H9 (cell line): ENCODE results near the gene ACOXL. TPM values are rescaled to one million over a fixed set of nuclear protein-coding genes. Genes with fewer than 3 reads are reported as not detected.

Experiments
- DNase-seq: peaks from one replicate; pipeline ENCODE4 v3.0.0-alpha.2; 2017
- H2AFZ ChIP-seq: one replicate; pipeline ENCODE4 v1.6.1; 2013; ENCODE audit warnings: mild to moderate bottlenecking, low read length, control low read depth, moderate library complexity
- H2AK5ac ChIP-seq: 2 replicates; pipeline ENCODE4 v1.6.1; 2013; ENCODE audit warnings: low read length, control low read depth, mixed read lengths; ENCODE audit not compliant: insufficient read length
- H2BK120ac ChIP-seq: one replicate; pipeline ENCODE4 v1.6.1; 2013; ENCODE audit warnings: low read depth, mild to moderate bottlenecking, low read length, control low read depth, inconsistent platforms; ENCODE audit not compliant: poor library complexity, severe bottlenecking
- H2BK12ac ChIP-seq: 2 replicates; pipeline ENCODE4 v1.6.1; 2013; ENCODE audit warnings: low read length, control low read depth, mixed read lengths, low read depth; ENCODE audit not compliant: insufficient read length
- H2BK15ac ChIP-seq: 2 replicates; pipeline ENCODE4 v1.6.1; 2013; ENCODE audit warnings: low read depth, low read length, control low read depth
- H2BK20ac ChIP-seq: one replicate; pipeline ENCODE4 v1.6.1; 2013; ENCODE audit warnings: low read depth, mild to moderate bottlenecking, low read length, control low read depth, inconsistent platforms; ENCODE audit not compliant: poor library complexity, severe bottlenecking
- H2BK5ac ChIP-seq: 2 replicates; pipeline ENCODE4 v1.6.1; 2013; ENCODE audit warnings: low read length, control low read depth, mixed read lengths; ENCODE audit not compliant: insufficient read length
- H3K14ac ChIP-seq: 2 replicates; pipeline ENCODE4 v1.6.1; 2013; ENCODE audit warnings: low read length, control low read depth; ENCODE audit not compliant: insufficient read depth
- H3K18ac ChIP-seq: 2 replicates; pipeline ENCODE4 v1.6.1; 2013; ENCODE audit warnings: low read depth, mild to moderate bottlenecking, mixed read lengths, low read length, control low read depth; ENCODE audit not compliant: insufficient read length
- H3K23ac ChIP-seq: 2 replicates; pipeline ENCODE4 v1.6.1; 2013; ENCODE audit warnings: low read length, control low read depth, mixed read lengths, low read depth; ENCODE audit not compliant: insufficient read length
- H3K23me2 ChIP-seq: 2 replicates; pipeline ENCODE4 v1.6.1; 2013; ENCODE audit warnings: low read depth, mild to moderate bottlenecking, mixed read lengths, low read length, control low read depth; ENCODE audit not compliant: insufficient read length, poor library complexity, severe bottlenecking
- H3K27ac ChIP-seq: 2 replicates; pipeline ENCODE4 v1.5.1; 2013; ENCODE audit warnings: low read length, control low read depth, mixed read lengths, low read depth; ENCODE audit not compliant: insufficient read length
- H3K27me3 ChIP-seq: 2 replicates; pipeline ENCODE4 v1.6.1; 2013; ENCODE audit warnings: low read length, control low read depth, inconsistent platforms; ENCODE audit not compliant: insufficient read depth
- H3K4ac ChIP-seq: 2 replicates; pipeline ENCODE4 v1.6.1; 2013; ENCODE audit warnings: low read depth, mild to moderate bottlenecking, control low read depth, inconsistent platforms, low read length, moderate library complexity
- H3K4me1 ChIP-seq: 2 replicates; pipeline ENCODE4 v1.6.1; 2013; ENCODE audit warnings: low read length, control low read depth, inconsistent platforms; ENCODE audit not compliant: insufficient read depth
- H3K4me2 ChIP-seq: 2 replicates; pipeline ENCODE4 v1.6.1; 2013; ENCODE audit warnings: low read length, control low read depth, mixed read lengths; ENCODE audit not compliant: insufficient read length, insufficient read depth
- H3K56ac ChIP-seq: 2 replicates; pipeline ENCODE4 v1.6.1; 2013; ENCODE audit warnings: low read depth, mild to moderate bottlenecking, mixed read lengths, low read length, control low read depth; ENCODE audit not compliant: insufficient read length
- H3K79me1 ChIP-seq: 2 replicates; pipeline ENCODE4 v1.6.1; 2013; ENCODE audit warnings: low read depth, mild to moderate bottlenecking, moderate library complexity, low read length, control low read depth, inconsistent platforms; ENCODE audit not compliant: insufficient read depth, poor library complexity, severe bottlenecking
- H3K79me2 ChIP-seq: 2 replicates; pipeline ENCODE4 v1.6.1; 2013; ENCODE audit warnings: low read length, control low read depth, inconsistent platforms; ENCODE audit not compliant: insufficient read depth
- H3K9ac ChIP-seq: 2 replicates; pipeline ENCODE4 v1.6.1; 2013; ENCODE audit warnings: low read length, control low read depth, mixed read lengths; ENCODE audit not compliant: insufficient read length; ENCODE audit errors: extremely low read depth
- H3K9me3 ChIP-seq: one replicate; pipeline ENCODE4 v1.6.1; 2013; ENCODE audit warnings: low read depth, low read length, inconsistent platforms; ENCODE audit not compliant: control insufficient read depth
- H3T11ph ChIP-seq: one replicate; pipeline ENCODE4 v1.6.1; 2013; ENCODE audit warnings: mild to moderate bottlenecking, low read length, control low read depth, inconsistent platforms
- H4K20me1 ChIP-seq: one replicate; pipeline ENCODE4 v1.6.1; 2013; ENCODE audit not compliant: control insufficient read depth, insufficient read length, insufficient read depth
- H4K5ac ChIP-seq: 2 replicates; pipeline ENCODE4 v1.6.1; 2013; ENCODE audit warnings: low read depth, mild to moderate bottlenecking, mixed read lengths, low read length, control low read depth; ENCODE audit not compliant: insufficient read length
- H4K8ac ChIP-seq: replicated peaks from 2 replicates; pipeline ENCODE4 v1.6.1; 2013; ENCODE audit warnings: low read length, control low read depth, mixed read lengths, low read depth; ENCODE audit not compliant: insufficient read length
- H4K91ac ChIP-seq: 2 replicates; pipeline ENCODE4 v1.6.1; 2013; ENCODE audit warnings: low read depth, mild to moderate bottlenecking, moderate library complexity, mixed read lengths, low read length, control low read depth; ENCODE audit not compliant: insufficient read length
- H3K27ac Mint-ChIP-seq, 3 experiments: 2 replicates in 2 of 3; 3 replicates in 1 of 3; pipeline ENCODE4 v1.8.0; 2020 to 2021; ENCODE audit warnings: mixed read lengths in 3 of 3, mild to moderate bottlenecking in 1 of 3, moderate library complexity in 1 of 3
- H3K27me3 Mint-ChIP-seq: 2 replicates; pipeline ENCODE4 v1.8.0; 2021; ENCODE audit warnings: low read depth, mild to moderate bottlenecking, moderate library complexity, mixed read lengths
- H3K36me3 Mint-ChIP-seq, 3 experiments: 2 replicates in 2 of 3; 3 replicates in 1 of 3; pipeline ENCODE4 v1.8.0; 2020 to 2021; ENCODE audit warnings: low read depth in 3 of 3, mixed read lengths in 3 of 3; ENCODE audit not compliant: insufficient read depth in 1 of 3
- H3K4me1 Mint-ChIP-seq, 2 experiments: 2 replicates each; pipeline ENCODE4 v1.8.0; 2020; ENCODE audit warnings: mixed read lengths in 2 of 2
- H3K4me3 Mint-ChIP-seq, 2 experiments: 2 replicates in 1 of 2; 3 replicates in 1 of 2; pipeline ENCODE4 v1.8.0; 2020 to 2021; ENCODE audit warnings: mild to moderate bottlenecking in 2 of 2, mixed read lengths in 2 of 2, moderate library complexity in 1 of 2
- H3K9me3 Mint-ChIP-seq, 2 experiments: 2 replicates in 1 of 2; 3 replicates in 1 of 2; pipeline ENCODE4 v1.8.0; 2020; ENCODE audit warnings: mild to moderate bottlenecking in 2 of 2, mixed read lengths in 2 of 2, moderate library complexity in 1 of 2
- CTCF ChIP-seq: fragments of 200-600 bp; sonication (generic); conservative IDR thresholded peaks from 3 replicates; pipeline ENCODE4 v1.8.0; 2021; ENCODE audit warnings: antibody characterized with exemption, mild to moderate bottlenecking
- WGBS: extraction: QIAGEN DNeasy Blood & Tissue Kit; methylation state at CpG from one replicate; pipeline ENCODE4 v1.1.7; 2013; ENCODE audit warnings: missing lambda C conversion rate, low lambda C conversion rate, mixed read lengths; ENCODE audit not compliant: insufficient read length; ENCODE audit errors: extremely low coverage; 5-methylcytosine and 5-hydroxymethylcytosine counted together
- total RNA-seq: library from RNA; stranded (reverse); gene quantifications from 2 replicates; pipeline ENCODE4 v1.2.1, GENCODE V29; 2021

The ACOXL gene
- total RNA-seq, 1 experiment from 2014 or later = 37.6 TPM

DNA sequence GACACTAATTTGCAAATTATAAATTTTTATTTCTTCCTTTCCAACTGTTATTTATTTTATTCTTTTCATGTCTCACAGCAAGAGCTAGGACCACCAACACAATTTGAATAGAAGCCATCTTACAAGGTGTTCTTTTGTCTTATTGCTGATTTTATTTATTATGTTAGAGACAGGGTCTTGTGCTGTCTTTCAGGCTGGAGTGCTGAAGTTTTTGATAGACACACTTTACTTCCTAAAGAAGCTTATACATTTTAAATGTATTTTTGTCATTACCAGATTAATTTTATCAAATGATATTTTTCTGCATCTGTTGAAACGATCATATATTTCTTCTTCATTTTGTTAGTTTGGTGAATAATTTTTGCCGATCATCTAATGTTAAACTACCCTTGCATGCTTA, 258.1 kb downstream of the ACOXL start:
- peaks cover 8 to 10% of the 10 kb centered on the region in 2 experiments for H3K4me1 Mint-ChIP-seq
- H3K23me2 ChIP-seq = no peaks in the 10 kb centered on the region

More for the DNA sequence above, 258.1 kb downstream of the ACOXL start:
- Histone ChIP-seq H4K5ac (no peak overlapping the region), H3T11ph (no peak overlapping the region), H3K9me3 (no peaks in the 10 kb centered on the region), H2BK15ac (no peak overlapping the region), H2BK5ac (no peak overlapping the region), H3K79me1 (no peaks in the 10 kb centered on the region), H3K14ac (no peak overlapping the region), H4K20me1 (peaks cover 2% of the 10 kb centered on the region), H3K27me3 (no peaks in the 10 kb centered on the region), H3K18ac (no peak overlapping the region), H3K4ac (no peak overlapping the region), H3K56ac (no peak overlapping the region), H2BK12ac (no peak overlapping the region), H2AK5ac (no peak overlapping the region), H3K27ac (no peak overlapping the region), H3K23ac (no peak overlapping the region), H3K4me2 (no peak overlapping the region), H4K8ac (no peak overlapping the region), H2AFZ (no peak overlapping the region), H2BK20ac (no peak overlapping the region), H4K91ac (no peak overlapping the region), H2BK120ac (no peak overlapping the region), H3K4me1 (no peaks in the 10 kb centered on the region; the same call in 1 of the 2 replicates), H3K9ac (no peak overlapping the region), H3K79me2 (no peaks in the 10 kb centered on the region)
- TF ChIP-seq CTCF = no peak
- H3K27ac Mint-ChIP-seq = no peak overlapping the region
- no peaks in the 10 kb centered on the region; a peak in 1 of 5 replicates for H3K9me3 Mint-ChIP-seq
- H3K36me3 Mint-ChIP-seq = peaks cover 7 to 40% (median 21%) of the 10 kb centered on the region in 3 experiments; a peak in 6 of 7 replicates
- no CpG with 5 or more reads among the region's 2 CpGs for WGBS
- no peak for DNase-seq
- H3K27me3 Mint-ChIP-seq = no peaks in the 10 kb centered on the region
- H3K4me3 Mint-ChIP-seq = no peak overlapping the region
